Neural progenitor cell (in vitro differentiated cells): ENCODE data around the gene KRT37.

ENCODE experiments used
- CTCF ChIP-seq: fragments of 200-600 bp; sonication (generic); IDR thresholded peaks from 2 replicates; pipeline ENCODE4 v1.5.1; 2017; ENCODE audit warnings: antibody characterized with exemption, mild to moderate bottlenecking
- EZH2 ChIP-seq: fragments of 200-600 bp; sonication (generic); IDR thresholded peaks from 2 replicates; pipeline ENCODE4 v1.6.1; 2017; ENCODE audit warnings: antibody characterized with exemption, mild to moderate bottlenecking, moderate library complexity
- EZH2phosphoT487 ChIP-seq: fragments of 200-600 bp; sonication (generic); IDR thresholded peaks from 2 replicates; pipeline ENCODE4 v1.6.1; 2017; ENCODE audit warnings: antibody characterized with exemption

DNA sequence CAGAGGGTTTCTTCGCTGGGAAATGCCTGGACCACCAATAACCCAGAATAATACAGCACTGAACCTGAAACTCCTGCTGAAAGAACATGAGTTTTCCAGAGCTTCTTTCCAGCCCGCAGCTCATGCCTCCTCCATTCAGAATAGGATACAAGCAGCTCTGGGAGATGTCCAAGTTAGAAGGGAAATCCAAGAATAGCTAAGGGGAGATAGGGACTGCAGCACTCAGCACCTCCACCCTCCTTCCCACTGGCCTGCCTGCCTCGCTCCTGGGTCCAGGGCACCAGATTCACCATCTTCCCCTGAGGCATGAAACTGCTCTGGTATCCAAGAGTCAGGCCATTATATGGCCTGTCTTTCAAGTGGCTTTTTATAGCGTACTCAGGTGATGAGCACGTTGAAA lies 31.1 kb downstream of the KRT37 start:
- TF ChIP-seq EZH2, result no peak
- TF ChIP-seq CTCF, result no peak
- TF ChIP-seq EZH2phosphoT487, result no peak
